Measurements from ENCODE around the gene TBC1D5.

TBC1D5 gene

GRCh38 chr3:17122758-17123157, 619.7 kb downstream of the TBC1D5 start:
- no peak for DNase-seq

GRCh38 chr3:17121336-17121735, 621.1 kb downstream of the TBC1D5 start:
- DNase-seq: no peak

GRCh38 chr3:17120115-17120514, 622.3 kb downstream of the TBC1D5 start:
- no peak for DNase-seq

- no peak for DNase-seq
Observed at GRCh38 chr3:17119201-17120072, 623.0 kb downstream of the TBC1D5 start.

- DNase-seq: no peak
Observed at GRCh38 chr3:17118771-17119170, 623.7 kb downstream of the TBC1D5 start.

- DNase-seq: no peak
Observed at GRCh38 chr3:17116007-17116600, 626.3 kb downstream of the TBC1D5 start.

- DNase-seq: no peak
Observed at GRCh38 chr3:17115186-17115585, 627.2 kb downstream of the TBC1D5 start.

- DNase-seq: no peak
Observed at GRCh38 chr3:17111586-17111985, 630.8 kb downstream of the TBC1D5 start.

- no peak for DNase-seq
Observed at GRCh38 chr3:17110660-17111396, 631.6 kb downstream of the TBC1D5 start.

All from NCI-H526 (cell line).